IgD-negative memory B cell (primary cell): ENCODE measurements around the gene ARMS2. TPM values are rescaled to one million over a fixed set of nuclear protein-coding genes. Genes with fewer than 3 reads are reported as not detected.
A peak's percentile ranks its signal among the peaks of the same experiment; 100 is the strongest.

Experiments used
- H3K27ac Mint-ChIP-seq, 3 donors: one replicate each; pipeline ENCODE4 v1.8.0; 2020 to 2022; ENCODE audit warnings: mild to moderate bottlenecking in 3 of 3, mixed read lengths in 3 of 3, moderate library complexity in 1 of 3
- H3K27me3 Mint-ChIP-seq: one replicate; pipeline ENCODE4 v1.8.0; 2021; ENCODE audit warnings: mixed read lengths
- H3K36me3 Mint-ChIP-seq: one replicate; pipeline ENCODE4 v1.8.0; 2020; ENCODE audit warnings: mild to moderate bottlenecking, mixed read lengths
- H3K4me1 Mint-ChIP-seq, 3 donors: one replicate each; pipeline ENCODE4 v1.8.0; 2020 to 2022; ENCODE audit warnings: mixed read lengths in 3 of 3, mild to moderate bottlenecking in 1 of 3
- H3K4me3 Mint-ChIP-seq, 4 donors: one replicate each; pipeline ENCODE4 v1.8.0; 2020 to 2022; ENCODE audit warnings: mild to moderate bottlenecking in 4 of 4, mixed read lengths in 4 of 4, moderate library complexity in 3 of 4
- H3K9me3 Mint-ChIP-seq, 3 donors: one replicate each; pipeline ENCODE4 v1.8.0; 2020 to 2021; ENCODE audit warnings: mixed read lengths in 3 of 3, mild to moderate bottlenecking in 1 of 3
- polyA plus RNA-seq: library from polyadenylated mRNA; unstranded; fragments of 300-500 nt; fragmentation: Illumina TruSeq; gene quantifications from one replicate; pipeline ENCODE4 v1.2.3, GENCODE V29; 2021

The ARMS2 gene
- polyA plus RNA-seq, 1 donor from 2014 or later = not detected

GRCh38 chr10:122441961-122442360 is 12.5 kb upstream of the ARMS2 start:
- Mint-ChIP-seq H3K27ac (no peak overlapping the region), H3K9me3 (no peaks in the 10 kb centered on the region), H3K4me1 (no peaks in the 10 kb centered on the region), H3K27me3 (peaks cover 4% of the 10 kb centered on the region), H3K4me3 (no peak overlapping the region), H3K36me3 (no peaks in the 10 kb centered on the region)

GRCh38 chr10:122445469-122445868 is 9.0 kb upstream of the ARMS2 start:
- Mint-ChIP-seq H3K4me3 (no peak overlapping the region), H3K9me3 (no peaks in the 10 kb centered on the region), H3K27ac (no peak overlapping the region), H3K4me1 (no peaks in the 10 kb centered on the region), H3K27me3 (peaks cover 6% of the 10 kb centered on the region), H3K36me3 (no peaks in the 10 kb centered on the region)

- Mint-ChIP-seq H3K4me3 (no peak overlapping the region), H3K36me3 (no peaks in the 10 kb centered on the region), H3K9me3 (no peaks in the 10 kb centered on the region), H3K27ac (no peak overlapping the region), H3K27me3 (peaks cover 11% of the 10 kb centered on the region), H3K4me1 (no peaks in the 10 kb centered on the region)
These were observed 8.5 kb upstream of the ARMS2 start for GRCh38 chr10:122445904-122446303.

GRCh38 chr10:122446668-122447423 is 7.6 kb upstream of the ARMS2 start:
- H3K27ac Mint-ChIP-seq = no peak overlapping the region
- no peaks in the 10 kb centered on the region for H3K36me3 Mint-ChIP-seq
- H3K27me3 Mint-ChIP-seq = peaks cover 11% of the 10 kb centered on the region

GRCh38 chr10:122448600-122448999 is 5.9 kb upstream of the ARMS2 start:
- Mint-ChIP-seq H3K27ac (no peak overlapping the region), H3K4me1 (no peaks in the 10 kb centered on the region), H3K9me3 (no peaks in the 10 kb centered on the region), H3K36me3 (no peaks in the 10 kb centered on the region), H3K4me3 (no peak overlapping the region), H3K27me3 (peaks cover 14% of the 10 kb centered on the region)

More at GRCh38 chr10:122446668-122447423, 7.6 kb upstream of the ARMS2 start:
- no peak overlapping the region for H3K4me3 Mint-ChIP-seq
- H3K9me3 Mint-ChIP-seq = no peaks in the 10 kb centered on the region
- H3K4me1 Mint-ChIP-seq = no peaks in the 10 kb centered on the region

GRCh38 chr10:122449153-122449552 is 5.3 kb upstream of the ARMS2 start:
- H3K4me1 Mint-ChIP-seq = no peaks in the 10 kb centered on the region
- no peak overlapping the region for H3K4me3 Mint-ChIP-seq
- no peaks in the 10 kb centered on the region for H3K36me3 Mint-ChIP-seq
- no peaks in the 10 kb centered on the region for H3K9me3 Mint-ChIP-seq
- H3K27me3 Mint-ChIP-seq = peaks cover 14% of the 10 kb centered on the region
- no peak overlapping the region for H3K27ac Mint-ChIP-seq

- Mint-ChIP-seq H3K4me1 (no peaks in the 10 kb centered on the region), H3K36me3 (no peaks in the 10 kb centered on the region), H3K4me3 (no peak overlapping the region), H3K9me3 (no peaks in the 10 kb centered on the region), H3K27me3 (peaks cover 14% of the 10 kb centered on the region), H3K27ac (no peak overlapping the region)
These were observed 4.0 kb upstream of the ARMS2 start for GRCh38 chr10:122450353-122450990.

GRCh38 chr10:122454071-122454470 is 382 bp upstream of the ARMS2 start:
- Mint-ChIP-seq H3K4me3 (no peak overlapping the region), H3K27me3 (peaks cover 31% of the 10 kb centered on the region), H3K9me3 (no peaks in the 10 kb centered on the region), H3K27ac (no peak overlapping the region), H3K36me3 (no peaks in the 10 kb centered on the region), H3K4me1 (no peaks in the 10 kb centered on the region)

GRCh38 chr10:122455376-122456079 is 1.1 kb downstream of the ARMS2 start:
- Mint-ChIP-seq H3K4me1 (no peaks in the 10 kb centered on the region), H3K4me3 (no peak overlapping the region), H3K9me3 (no peaks in the 10 kb centered on the region), H3K27me3 (peaks cover 34% of the 10 kb centered on the region), H3K36me3 (no peaks in the 10 kb centered on the region), H3K27ac (no peak overlapping the region)

- Mint-ChIP-seq H3K9me3 (no peaks in the 10 kb centered on the region), H3K27me3 (peaks cover 35% of the 10 kb centered on the region), H3K4me1 (peaks cover 0 to 5% (median 0%) of the 10 kb centered on the region in 3 donors), H3K36me3 (no peaks in the 10 kb centered on the region), H3K4me3 (no peak overlapping the region), H3K27ac (no peak overlapping the region)
These were observed 3.5 kb downstream of the ARMS2 start for GRCh38 chr10:122457934-122458333.

- Mint-ChIP-seq H3K27ac (no peak overlapping the region), H3K4me3 (no peak overlapping the region), H3K27me3 (peaks cover 43% of the 10 kb centered on the region)
These were observed 4.2 kb downstream of the ARMS2 start for GRCh38 chr10:122458693-122459092.

GRCh38 chr10:122459561-122460273 is 5.3 kb downstream of the ARMS2 start:
- Mint-ChIP-seq H3K27ac (no peak overlapping the region), H3K9me3 (peaks cover 0 to 2% (median 0%) of the 10 kb centered on the region in 3 donors), H3K4me1 (peaks cover 0 to 5% (median 0%) of the 10 kb centered on the region in 3 donors), H3K36me3 (no peaks in the 10 kb centered on the region), H3K4me3 (peak overlapping the region in 1 of 4 donors; percentile 62), H3K27me3 (peaks cover 46% of the 10 kb centered on the region)

More at GRCh38 chr10:122458693-122459092, 4.2 kb downstream of the ARMS2 start:
- Mint-ChIP-seq H3K36me3 (no peaks in the 10 kb centered on the region), H3K9me3 (peaks cover 0 to 2% (median 0%) of the 10 kb centered on the region in 3 donors), H3K4me1 (peaks cover 0 to 5% (median 0%) of the 10 kb centered on the region in 3 donors)

- H3K9me3 Mint-ChIP-seq = peaks cover 0 to 2% (median 0%) of the 10 kb centered on the region in 3 donors
- H3K27ac Mint-ChIP-seq = no peak overlapping the region
- no peak overlapping the region for H3K4me3 Mint-ChIP-seq
- H3K27me3 Mint-ChIP-seq = peaks cover 48% of the 10 kb centered on the region
- peaks cover 0 to 5% (median 0%) of the 10 kb centered on the region in 3 donors for H3K4me1 Mint-ChIP-seq
- no peaks in the 10 kb centered on the region for H3K36me3 Mint-ChIP-seq
These were observed 6.4 kb downstream of the ARMS2 start for GRCh38 chr10:122460891-122461293.

- Mint-ChIP-seq H3K27ac (no peak within 1 kb of the TSS), H3K4me1 (peaks cover 0 to 5% (median 0%) of the 10 kb centered on the region in 3 donors), H3K36me3 (no peaks in the 10 kb centered on the region), H3K4me3 (peak within 1 kb of the TSS in 3 of 4 donors; percentile 38 to 82 (median 74)), H3K27me3 (peaks cover 48% of the 10 kb centered on the region), H3K9me3 (peaks cover 0 to 2% (median 0%) of the 10 kb centered on the region in 3 donors)
These were observed 6.9 kb downstream of the ARMS2 start, which contains the start of gene HTRA1 for GRCh38 chr10:122461367-122461728. TSS of gene HTRA1 (plus strand) at chr10:122461553. CDS start at chr10:122461653, 100 bp downstream.
